Stimulated activated CD8-positive, alpha-beta memory T cell treated with anti-CD3 and anti-CD28 coated beads, Interleukin-15, amount 100 ng/mL, for 24 hours (primary cell): Measurements from ENCODE around the gene GBGT1.

ENCODE experiments used
- DNase-seq: peaks from one replicate; pipeline ENCODE4 v3.0.0-alpha.2; 2020; ENCODE audit warnings: low read depth

The GBGT1 gene

DNA sequence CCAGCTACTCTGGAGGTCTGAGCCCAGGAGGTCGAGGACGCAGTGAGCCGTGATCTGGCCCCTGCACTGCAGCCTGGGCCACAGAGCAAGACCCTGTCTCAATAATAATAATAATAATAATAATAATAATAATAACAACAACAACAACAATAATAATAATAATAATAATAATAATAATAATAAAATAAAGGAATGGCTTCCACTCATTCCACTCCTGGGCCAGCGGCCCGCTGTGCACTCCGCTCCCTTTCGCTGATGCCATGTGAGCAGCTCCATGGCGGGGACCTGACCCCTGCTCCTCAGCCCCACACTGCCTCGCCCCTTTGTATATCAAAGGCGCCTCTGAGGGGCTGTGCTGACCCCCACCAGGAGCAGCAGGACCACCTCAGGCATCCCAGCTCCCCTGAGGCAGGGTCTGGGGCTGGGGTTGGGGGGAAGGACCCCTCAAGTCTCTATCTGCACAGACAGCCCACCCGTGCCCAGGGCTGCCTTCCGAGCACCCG is 20.0 kb downstream of the GBGT1 start:
- no peak for DNase-seq

DNA sequence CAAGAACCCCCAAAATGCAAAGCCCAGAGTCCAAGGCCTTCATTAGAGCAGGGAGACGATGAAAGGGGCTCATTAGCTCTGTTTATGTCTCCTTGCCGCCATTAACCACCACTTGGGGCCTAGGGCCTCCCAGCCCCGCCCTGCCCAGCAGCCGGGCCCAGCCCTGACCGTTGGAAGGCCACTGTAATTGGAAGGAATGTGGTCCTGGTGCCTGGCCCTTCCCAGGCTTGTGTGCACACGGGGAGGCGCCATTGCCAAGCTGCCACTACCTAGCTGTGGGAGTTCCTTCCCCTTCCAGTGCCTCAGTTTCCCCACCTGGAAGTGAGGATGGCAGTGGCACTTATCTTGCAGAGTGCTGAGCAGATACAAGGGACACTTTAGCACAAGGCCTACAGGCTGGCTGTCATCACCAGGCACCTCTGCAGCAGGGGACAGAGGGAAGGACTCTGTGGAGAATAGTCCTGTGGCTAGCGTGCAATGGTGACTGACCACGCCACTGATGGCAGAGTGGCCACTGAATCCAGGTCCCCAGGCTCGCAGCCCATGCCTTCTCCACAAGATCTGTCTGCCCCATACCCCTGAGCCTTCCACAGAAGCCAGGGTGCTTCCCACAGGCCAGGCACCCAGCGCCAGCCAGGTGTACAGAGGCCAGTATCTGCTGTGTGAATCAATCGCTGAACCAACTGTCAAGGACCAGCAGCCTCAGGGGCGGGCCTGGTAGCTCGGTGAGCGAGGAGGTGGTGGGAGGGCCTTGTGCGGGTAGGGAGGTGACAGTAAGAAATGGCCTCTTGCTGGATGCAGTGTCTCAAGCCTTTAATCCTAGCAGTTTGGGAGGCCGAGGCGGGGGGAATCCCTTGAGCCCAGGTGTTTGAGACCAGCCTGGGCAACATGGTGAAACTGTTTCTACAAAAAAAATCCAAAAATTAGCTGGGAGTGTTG is 20.8 kb downstream of the GBGT1 start:
- no peak for DNase-seq

- no peak for DNase-seq
Measured at GRCh38 chr9:133141833-133142595, 21.7 kb downstream of the GBGT1 start.

DNA sequence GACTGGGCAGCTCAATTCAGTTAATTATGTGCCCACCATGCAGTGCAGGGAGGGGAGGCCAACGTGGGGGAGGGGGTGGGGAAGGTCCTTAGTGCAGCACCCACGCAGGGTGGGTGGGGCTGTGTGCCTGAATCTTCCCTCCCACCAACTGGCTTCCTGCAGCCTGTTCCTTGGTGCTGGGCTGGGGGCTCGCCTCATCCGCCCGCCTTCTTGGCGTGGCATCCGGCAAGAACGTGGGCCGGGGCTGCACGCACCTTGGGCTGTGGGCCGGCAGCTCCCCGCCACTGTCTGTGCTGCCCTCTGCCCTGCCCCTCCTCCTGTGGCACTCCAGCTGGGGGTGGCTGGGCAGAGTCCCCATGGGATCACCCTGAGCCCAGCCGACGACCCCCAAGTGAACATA is 23.1 kb downstream of the GBGT1 start:
- no peak for DNase-seq

DNA sequence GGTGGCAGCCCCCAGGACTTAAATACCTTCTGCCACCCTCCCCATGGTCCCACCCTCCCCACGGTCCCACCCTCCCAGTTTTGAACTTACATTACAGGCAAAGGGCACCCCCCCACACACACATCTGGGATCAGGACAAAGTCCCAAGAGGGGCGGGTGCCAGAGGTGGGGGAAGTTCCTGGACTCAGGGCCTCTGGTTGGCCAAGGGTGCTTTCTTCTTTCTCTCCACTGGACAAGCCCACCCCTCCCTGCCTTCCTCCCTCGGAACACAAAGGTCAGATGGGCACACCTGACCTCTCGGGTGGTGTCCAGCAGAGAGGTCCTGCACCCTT is 23.6 kb downstream of the GBGT1 start:
- no peak for DNase-seq

- DNase-seq = no peak
Measured at GRCh38 chr9:133139246-133140173, 24.2 kb downstream of the GBGT1 start.

- no peak for DNase-seq
Measured at GRCh38 chr9:133137451-133138231, 26.1 kb downstream of the GBGT1 start.

DNA sequence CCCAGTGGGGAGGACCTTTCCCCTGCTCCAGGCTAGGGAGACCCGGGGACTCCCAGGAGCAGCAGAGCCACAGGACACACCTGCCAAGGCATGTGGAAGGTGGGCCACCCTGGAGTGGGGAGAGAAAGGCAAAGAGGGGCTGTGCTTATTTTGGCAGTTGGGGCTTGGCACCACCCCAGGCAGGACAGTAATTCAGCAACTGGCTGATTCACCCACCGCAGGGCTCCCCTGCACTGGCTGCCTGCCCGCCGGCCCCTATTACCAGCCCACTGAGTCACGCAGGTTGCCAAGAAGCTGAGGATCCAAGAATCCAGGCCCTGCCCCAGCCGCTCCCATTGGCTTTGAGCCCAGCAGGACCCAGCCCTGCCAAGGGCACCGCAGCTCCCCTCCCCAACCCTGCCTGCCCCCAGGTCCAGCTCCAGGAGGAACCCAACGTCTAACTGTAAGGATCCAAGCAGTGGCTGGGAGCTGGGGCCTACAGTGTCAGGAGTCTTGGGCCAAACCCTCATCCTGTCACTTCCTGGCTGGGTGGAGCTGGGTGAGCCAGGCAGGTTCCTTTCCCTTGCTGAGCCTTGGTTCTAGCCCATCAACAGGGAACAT is 28.5 kb downstream of the GBGT1 start:
- DNase-seq = no peak

- no peak for DNase-seq
Measured at GRCh38 chr9:133134388-133135145, 29.1 kb downstream of the GBGT1 start.

- DNase-seq = peak; percentile 58
Measured at GRCh38 chr9:133133681-133134387, 29.9 kb downstream of the GBGT1 start.

- no peak for DNase-seq
Measured at GRCh38 chr9:133132174-133132573, 31.5 kb downstream of the GBGT1 start.

DNA sequence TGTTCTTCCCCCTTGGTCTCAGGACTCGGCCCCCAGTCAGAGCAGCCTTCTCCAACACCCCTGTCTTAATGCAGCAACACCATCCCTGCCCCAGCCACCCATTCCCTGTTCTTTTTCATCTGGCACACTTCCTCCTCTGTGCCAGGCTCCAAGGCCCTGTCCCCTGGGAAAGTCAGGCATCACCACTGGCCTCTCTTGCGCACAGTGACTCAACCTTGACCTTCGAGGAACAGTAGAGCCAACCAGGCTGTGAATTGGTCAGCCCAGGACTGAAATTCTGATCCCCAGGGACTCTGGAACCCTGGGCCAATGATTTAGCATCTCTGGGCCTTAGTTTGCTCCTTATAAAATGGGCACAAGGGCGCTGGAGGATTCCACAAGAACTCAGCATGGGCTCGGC is 32.2 kb downstream of the GBGT1 start:
- DNase-seq = no peak

GRCh38 chr9:133130685-133131244 is 32.9 kb downstream of the GBGT1 start:
- DNase-seq = no peak

DNA sequence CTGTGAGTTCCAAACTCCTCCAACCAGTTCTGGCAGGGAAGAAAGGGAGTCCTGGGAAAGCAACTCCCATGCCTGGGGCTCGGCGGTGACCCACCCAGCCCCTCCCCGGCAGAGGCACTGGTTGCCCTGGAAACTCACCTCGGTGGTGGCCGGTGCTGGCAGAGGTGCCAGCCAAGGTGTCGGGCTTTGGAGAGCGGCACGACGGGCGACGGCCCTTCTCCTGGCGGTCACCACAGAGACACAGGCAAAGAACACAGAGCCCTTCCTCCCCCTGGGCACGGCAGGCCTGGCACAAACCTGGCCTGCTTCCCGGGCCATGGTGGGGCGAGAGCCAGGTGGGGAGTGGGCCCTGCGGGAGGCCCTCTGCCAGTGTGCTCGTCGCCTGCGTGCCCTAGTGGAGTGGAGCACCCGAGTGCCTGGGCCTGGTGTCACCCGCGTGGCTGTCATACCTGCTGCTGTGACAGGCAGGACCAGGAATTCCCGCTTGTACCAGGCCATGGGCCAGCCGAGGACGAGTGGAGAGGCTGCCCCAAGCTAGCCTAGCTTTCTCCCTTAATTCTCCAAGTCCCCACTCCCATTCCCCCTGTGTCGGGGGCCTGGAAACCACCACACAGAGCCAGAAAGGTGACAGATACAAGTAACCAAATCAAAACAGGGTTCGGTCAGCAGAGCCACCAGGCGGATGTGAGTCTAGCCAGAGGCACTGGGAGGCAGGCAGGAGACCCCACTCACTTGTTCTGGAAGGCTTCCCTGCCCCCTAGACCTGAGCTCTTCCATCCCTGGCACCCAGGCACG is 34.5 kb downstream of the GBGT1 start:
- no peak for DNase-seq

DNA sequence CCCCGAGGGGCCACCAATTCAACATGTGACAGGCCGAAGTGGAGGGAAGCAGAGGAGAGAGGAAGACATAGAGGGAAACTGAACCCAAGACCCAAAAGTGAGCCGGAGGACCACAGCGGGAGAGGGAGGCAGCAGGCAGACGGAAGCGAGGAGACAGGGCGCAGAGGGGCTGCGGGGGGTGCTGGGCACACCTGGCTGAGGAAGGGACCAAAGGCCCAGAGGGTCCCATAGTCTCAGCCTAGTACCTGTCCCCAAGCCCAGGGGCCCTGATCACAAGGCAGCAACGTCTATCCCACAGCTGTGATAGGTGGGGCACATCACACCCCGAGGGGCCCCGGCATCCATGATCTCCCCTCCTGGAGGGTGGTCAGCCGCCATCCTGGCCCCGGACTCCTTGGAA is 35.6 kb downstream of the GBGT1 start:
- DNase-seq = no peak

GRCh38 chr9:133127340-133127981 is 36.3 kb downstream of the GBGT1 start:
- no peak for DNase-seq

- no peak for DNase-seq
Measured at GRCh38 chr9:133126697-133127339, 36.9 kb downstream of the GBGT1 start.
